Activated T-cell treated with anti-CD3 and anti-CD28 coated beads, Interleukin-2, amount 50 U/mL, for 4 hours (primary cell): ENCODE results near the gene ENDOD1. TPM values are rescaled to one million over a fixed set of nuclear protein-coding genes. Genes with fewer than 3 reads are reported as not detected.
A peak's percentile ranks its signal among the peaks of the same experiment; 100 is the strongest.

ENCODE experiments used
- ATAC-seq, 2 donors: fragments of 200-7000 bp; cut with Tn5 transposase; one replicate each; pipeline ENCODE4 v1.10.0; 2021
- DNase-seq: peaks from one replicate; pipeline ENCODE4 v3.0.0-alpha.2; 2020
- H3K27me3 Mint-ChIP-seq: one replicate; pipeline ENCODE4 v1.8.0; 2021; ENCODE audit warnings: low read depth, mixed read lengths
- H3K36me3 Mint-ChIP-seq: one replicate; pipeline ENCODE4 v1.8.0; 2022; ENCODE audit warnings: mixed read lengths; ENCODE audit not compliant: insufficient read depth
- H3K4me1 Mint-ChIP-seq: one replicate; pipeline ENCODE4 v1.8.0; 2021; ENCODE audit warnings: low read depth, mixed read lengths
- H3K4me3 Mint-ChIP-seq: one replicate; pipeline ENCODE4 v1.8.0; 2021; ENCODE audit warnings: mild to moderate bottlenecking, moderate library complexity, mixed read lengths
- H3K9me3 Mint-ChIP-seq: one replicate; pipeline ENCODE4 v1.8.0; 2021; ENCODE audit warnings: mixed read lengths
- total RNA-seq, 3 donors: library from RNA; stranded (reverse); gene quantifications; one replicate each; pipeline ENCODE4 v1.2.1, GENCODE V29; 2021

The ENDOD1 gene
- total RNA-seq, 3 donors from 2014 or later = 15.1 to 30.4 (median 21.0) TPM

- no peaks in the 10 kb centered on the region for H3K27me3 Mint-ChIP-seq
- H3K4me1 Mint-ChIP-seq = peaks cover 27% of the 10 kb centered on the region
- peak; percentile 79 to 84 for ATAC-seq
These were observed 22.4 kb upstream of the ENDOD1 start for GRCh38 chr11:95067039-95067840.

DNA sequence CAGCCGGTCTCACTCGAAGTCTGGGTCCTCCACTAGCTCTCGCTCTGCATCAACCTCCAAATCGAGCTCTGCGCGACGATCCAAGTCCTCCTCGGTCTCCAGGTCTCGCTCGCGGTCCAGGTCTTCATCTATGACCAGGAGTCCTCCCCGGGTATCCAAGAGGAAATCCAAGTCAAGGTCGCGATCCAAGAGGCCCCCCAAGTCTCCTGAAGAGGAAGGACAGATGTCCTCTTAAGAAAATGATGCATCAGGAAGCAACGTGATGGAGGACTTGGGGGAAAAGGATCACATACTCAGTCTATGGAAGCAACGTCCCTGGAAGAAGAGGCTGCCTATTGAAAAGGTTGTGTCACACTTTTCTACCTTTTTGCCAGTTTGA lies 21.8 kb upstream of the ENDOD1 start:
- H3K27me3 Mint-ChIP-seq = no peaks in the 10 kb centered on the region
- peak overlapping the region; percentile 95 for H3K4me3 Mint-ChIP-seq
- no peaks in the 10 kb centered on the region for H3K9me3 Mint-ChIP-seq
- H3K36me3 Mint-ChIP-seq = peaks cover 13% of the 10 kb centered on the region
- DNase-seq (no peak), ATAC-seq (no peak)
- H3K4me1 Mint-ChIP-seq = peaks cover 30% of the 10 kb centered on the region

More at GRCh38 chr11:95067039-95067840, 22.4 kb upstream of the ENDOD1 start:
- Mint-ChIP-seq H3K4me3 (peak overlapping the region; percentile 95), H3K9me3 (no peaks in the 10 kb centered on the region), H3K36me3 (peaks cover 10% of the 10 kb centered on the region)
- DNase-seq = peak; percentile 65

DNA sequence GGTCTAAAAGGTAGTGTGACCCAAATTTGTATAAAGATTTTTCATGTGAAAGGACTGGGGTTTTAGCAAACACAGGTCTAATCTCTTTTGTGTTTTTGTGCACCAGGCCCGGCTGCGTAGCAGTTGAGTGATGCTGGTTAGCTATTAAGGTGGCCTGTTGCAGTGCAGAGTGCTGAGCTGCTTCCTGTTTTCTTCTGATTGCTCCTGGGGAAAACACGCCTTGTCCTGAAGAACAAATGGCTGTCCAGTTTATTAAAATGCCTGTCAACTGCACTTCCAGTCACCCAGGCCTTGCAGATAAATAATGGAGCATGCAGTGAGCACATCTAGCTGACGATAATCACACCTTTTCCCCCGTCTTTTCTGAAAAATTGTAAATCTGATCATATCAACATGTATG lies 21.1 kb upstream of the ENDOD1 start:
- H3K4me1 Mint-ChIP-seq = peaks cover 33% of the 10 kb centered on the region
- ATAC-seq = peak; percentile 63 to 66
- H3K4me3 Mint-ChIP-seq = peak overlapping the region; percentile 95
- no peaks in the 10 kb centered on the region for H3K27me3 Mint-ChIP-seq
- H3K36me3 Mint-ChIP-seq = peaks cover 13% of the 10 kb centered on the region
- DNase-seq = peak; percentile 37
- H3K9me3 Mint-ChIP-seq = no peaks in the 10 kb centered on the region

GRCh38 chr11:95070471-95070870 lies 19.2 kb upstream of the ENDOD1 start:
- Mint-ChIP-seq H3K4me1 (peaks cover 33% of the 10 kb centered on the region), H3K4me3 (peak overlapping the region; percentile 14)
- ATAC-seq = no peak

DNA sequence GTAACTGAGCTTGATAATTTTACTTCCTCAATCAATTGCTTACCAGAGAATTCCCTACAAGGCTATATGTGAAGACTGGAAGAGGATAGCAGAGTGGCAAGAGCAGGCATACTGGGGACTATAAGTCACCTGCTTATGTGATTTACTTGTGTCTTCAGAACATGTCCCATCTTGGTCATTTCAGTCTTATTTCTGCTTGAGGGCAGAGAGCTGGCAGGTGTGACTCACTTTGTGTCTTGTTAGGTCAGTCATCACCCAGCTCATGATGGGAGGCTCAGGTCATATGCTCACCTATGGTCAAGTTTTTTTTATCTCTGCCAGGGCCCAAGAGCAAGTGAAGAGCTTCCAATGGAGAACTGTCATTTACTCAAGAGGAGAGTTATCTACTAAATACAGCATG lies 16.7 kb upstream of the ENDOD1 start:
- Mint-ChIP-seq H3K4me3 (no peak overlapping the region), H3K36me3 (peaks cover 13% of the 10 kb centered on the region), H3K9me3 (no peaks in the 10 kb centered on the region), H3K27me3 (no peaks in the 10 kb centered on the region), H3K4me1 (peaks cover 32% of the 10 kb centered on the region)
- no peak for DNase-seq
- no peak for ATAC-seq

More at GRCh38 chr11:95070471-95070870, 19.2 kb upstream of the ENDOD1 start:
- no peaks in the 10 kb centered on the region for H3K9me3 Mint-ChIP-seq
- no peak for DNase-seq
- peaks cover 13% of the 10 kb centered on the region for H3K36me3 Mint-ChIP-seq
- H3K27me3 Mint-ChIP-seq = no peaks in the 10 kb centered on the region

DNA sequence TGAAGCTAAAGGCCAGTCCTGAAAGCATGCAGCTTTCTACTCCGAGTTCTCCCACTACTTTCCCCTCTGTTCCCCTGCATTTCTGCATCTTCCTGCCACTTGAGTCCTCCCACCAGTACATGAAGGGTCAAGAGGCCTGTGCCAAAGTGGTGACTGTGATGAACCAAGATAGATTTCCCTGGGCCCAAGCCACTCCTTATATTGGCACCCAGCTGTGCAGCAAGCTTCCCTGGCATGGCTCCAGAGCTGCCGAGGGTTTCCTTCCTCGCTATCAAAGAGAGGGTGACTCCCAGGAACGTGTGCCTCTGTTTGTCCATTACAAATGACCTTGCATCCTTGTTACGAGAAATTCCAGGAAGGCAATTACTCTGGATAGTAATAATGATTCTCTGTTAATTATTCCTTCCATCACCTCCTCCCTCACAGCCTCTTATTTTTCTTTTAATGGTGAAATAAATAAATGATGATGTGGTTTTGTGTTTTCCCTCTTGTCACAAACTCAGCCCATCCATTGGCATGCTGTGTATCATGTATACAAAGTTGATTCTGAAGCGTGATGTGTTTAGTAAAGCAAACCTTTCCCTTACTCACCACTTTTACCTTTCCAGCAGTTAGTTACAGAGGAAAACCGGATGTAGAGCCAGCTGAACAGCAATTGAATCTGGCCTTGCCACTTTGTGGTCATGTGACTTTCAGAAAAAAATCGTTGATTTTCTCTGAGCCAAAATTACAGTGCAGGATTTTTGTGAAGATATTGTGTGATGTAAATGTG lies 14.7 kb upstream of the ENDOD1 start:
- Mint-ChIP-seq H3K27me3 (no peaks in the 10 kb centered on the region), H3K4me3 (no peak overlapping the region), H3K9me3 (no peaks in the 10 kb centered on the region), H3K36me3 (peaks cover 10% of the 10 kb centered on the region), H3K4me1 (peaks cover 24% of the 10 kb centered on the region)
- ATAC-seq (no peak), DNase-seq (no peak)

- Mint-ChIP-seq H3K4me1 (peaks cover 14% of the 10 kb centered on the region), H3K4me3 (no peak overlapping the region), H3K9me3 (no peaks in the 10 kb centered on the region), H3K27me3 (no peaks in the 10 kb centered on the region), H3K36me3 (peaks cover 3% of the 10 kb centered on the region)
- DNase-seq (no peak), ATAC-seq (no peak)
These were observed 13.2 kb upstream of the ENDOD1 start for GRCh38 chr11:95076416-95076815.

- no peaks in the 10 kb centered on the region for H3K27me3 Mint-ChIP-seq
- no peaks in the 10 kb centered on the region for H3K9me3 Mint-ChIP-seq
- no peak for ATAC-seq
- H3K4me3 Mint-ChIP-seq = no peak overlapping the region
- peaks cover 10% of the 10 kb centered on the region for H3K4me1 Mint-ChIP-seq
- H3K36me3 Mint-ChIP-seq = peaks cover 3% of the 10 kb centered on the region
- no peak for DNase-seq
These were observed 12.7 kb upstream of the ENDOD1 start for GRCh38 chr11:95076981-95077380.

DNA sequence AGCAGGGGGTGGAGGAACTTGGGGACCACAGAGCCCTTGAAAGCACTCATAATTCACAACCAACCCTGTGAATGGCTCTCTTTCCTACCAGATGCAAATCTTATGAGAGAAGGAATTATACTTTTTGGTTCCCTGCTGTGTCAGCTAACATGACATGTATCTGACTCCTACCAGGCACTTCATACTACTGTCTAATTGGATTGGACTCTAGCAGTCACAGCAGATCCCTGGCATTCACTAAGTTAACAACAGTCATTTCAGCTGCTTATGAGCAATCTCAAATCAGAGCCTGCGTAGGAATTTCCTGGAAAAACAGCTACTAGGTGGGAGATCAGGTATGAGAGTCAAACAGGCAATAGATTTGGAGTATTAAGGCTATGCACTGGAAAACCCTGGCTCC lies 11.1 kb upstream of the ENDOD1 start:
- H3K27me3 Mint-ChIP-seq = no peaks in the 10 kb centered on the region
- ATAC-seq = no peak
- no peak overlapping the region for H3K4me3 Mint-ChIP-seq
- H3K4me1 Mint-ChIP-seq = peaks cover 10% of the 10 kb centered on the region
- H3K9me3 Mint-ChIP-seq = no peaks in the 10 kb centered on the region
- no peaks in the 10 kb centered on the region for H3K36me3 Mint-ChIP-seq
- DNase-seq = no peak

GRCh38 chr11:95081010-95081409 lies 8.6 kb upstream of the ENDOD1 start:
- Mint-ChIP-seq H3K27me3 (no peaks in the 10 kb centered on the region), H3K4me3 (no peak overlapping the region), H3K9me3 (no peaks in the 10 kb centered on the region), H3K4me1 (peaks cover 32% of the 10 kb centered on the region), H3K36me3 (no peaks in the 10 kb centered on the region)
- ATAC-seq (no peak), DNase-seq (no peak)

GRCh38 chr11:95081412-95081811 lies 8.2 kb upstream of the ENDOD1 start:
- no peaks in the 10 kb centered on the region for H3K9me3 Mint-ChIP-seq

DNA sequence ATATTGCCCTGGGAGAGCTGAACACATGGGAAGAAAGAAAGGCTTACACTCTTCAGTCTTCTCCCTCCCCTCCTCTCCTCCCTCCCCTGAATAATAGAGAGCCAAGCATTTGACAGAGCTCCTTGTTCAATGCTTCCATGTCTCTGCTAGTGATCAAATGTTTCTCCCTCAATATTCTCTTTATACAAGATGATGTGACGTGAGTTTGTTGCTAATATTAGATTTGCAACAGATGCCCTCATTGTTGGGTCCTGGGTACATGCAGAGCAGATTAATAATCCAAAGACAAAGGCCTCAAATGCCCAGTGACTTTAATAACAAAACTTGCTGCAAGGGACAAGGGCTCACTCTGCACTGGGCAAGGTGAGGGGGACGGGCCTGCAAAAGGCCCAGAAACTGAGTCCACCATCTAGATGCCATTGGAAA lies 7.1 kb upstream of the ENDOD1 start:
- DNase-seq (no peak), ATAC-seq (no peak)
- Mint-ChIP-seq H3K9me3 (no peaks in the 10 kb centered on the region), H3K4me3 (no peak overlapping the region), H3K36me3 (no peaks in the 10 kb centered on the region), H3K27me3 (no peaks in the 10 kb centered on the region), H3K4me1 (peaks cover 31% of the 10 kb centered on the region)

More at GRCh38 chr11:95081412-95081811, 8.2 kb upstream of the ENDOD1 start:
- no peak overlapping the region for H3K4me3 Mint-ChIP-seq
- peaks cover 34% of the 10 kb centered on the region for H3K4me1 Mint-ChIP-seq
- ATAC-seq = no peak
- H3K36me3 Mint-ChIP-seq = no peaks in the 10 kb centered on the region
- no peak for DNase-seq
- no peaks in the 10 kb centered on the region for H3K27me3 Mint-ChIP-seq

DNA sequence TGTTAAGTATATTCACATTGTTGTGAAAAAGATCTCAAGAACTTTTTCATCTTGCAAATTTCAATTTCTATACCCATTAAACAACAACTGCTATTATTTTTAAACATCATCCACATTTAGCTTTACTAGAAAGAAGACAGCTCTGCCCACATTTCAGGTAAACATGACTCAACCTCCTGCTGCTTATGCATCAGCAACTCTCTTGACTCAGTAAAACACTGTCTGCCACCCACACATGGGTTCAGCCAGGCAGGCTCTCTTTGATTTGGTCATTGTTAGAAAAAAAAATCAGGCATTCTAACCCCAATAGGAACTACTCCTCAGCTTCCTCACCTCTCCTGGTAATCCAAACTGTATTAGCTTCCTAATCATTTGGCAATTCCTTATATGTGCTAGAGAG lies 5.1 kb upstream of the ENDOD1 start:
- Mint-ChIP-seq H3K4me3 (peak overlapping the region; percentile 40), H3K27me3 (no peaks in the 10 kb centered on the region), H3K9me3 (no peaks in the 10 kb centered on the region), H3K4me1 (peaks cover 45% of the 10 kb centered on the region), H3K36me3 (no peaks in the 10 kb centered on the region)
- peak; percentile 14 for DNase-seq
- ATAC-seq = peak; percentile 74 to 83

DNA sequence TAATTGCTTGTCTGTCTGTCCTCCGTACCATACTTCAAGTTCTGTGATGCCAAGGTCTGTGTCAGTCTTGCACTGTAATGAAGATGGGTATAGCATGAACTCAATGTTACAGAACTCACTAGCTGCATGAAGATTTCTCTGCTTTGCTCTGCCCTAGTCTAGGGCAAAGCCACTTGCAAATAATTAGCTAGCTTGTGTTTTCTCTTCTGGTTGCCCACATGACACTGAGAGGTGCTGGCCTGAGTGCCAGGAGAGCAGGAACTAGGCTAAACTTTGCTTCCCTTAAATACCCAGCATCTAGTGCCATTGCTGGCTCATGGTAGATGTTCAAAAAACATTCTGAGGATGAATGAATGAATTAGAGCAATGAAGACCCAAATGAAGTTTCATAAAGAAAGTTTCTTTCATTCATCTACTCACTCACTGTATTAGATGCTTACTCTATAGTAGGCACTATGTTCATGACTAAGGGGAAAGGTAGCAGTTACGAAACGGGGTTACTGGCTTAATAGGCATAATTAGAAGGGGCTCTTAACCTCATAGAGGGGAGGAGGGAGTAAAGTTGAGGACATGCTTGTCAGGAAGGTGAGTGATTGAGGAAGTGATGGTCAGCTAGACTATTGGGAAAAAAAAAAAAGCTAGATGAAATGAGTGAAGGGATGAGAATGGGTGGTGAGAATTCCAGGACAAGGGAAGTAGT lies 4.4 kb upstream of the ENDOD1 start:
- H3K9me3 Mint-ChIP-seq = no peaks in the 10 kb centered on the region
- no peak for ATAC-seq
- H3K36me3 Mint-ChIP-seq = no peaks in the 10 kb centered on the region
- DNase-seq = no peak
- H3K4me3 Mint-ChIP-seq = no peak overlapping the region
- H3K4me1 Mint-ChIP-seq = peaks cover 45% of the 10 kb centered on the region
- H3K27me3 Mint-ChIP-seq = no peaks in the 10 kb centered on the region
